SK-N-SH treated with all-trans-retinoic acid at 6 μM for 48 hours (cell line): ENCODE results near the gene UGT1A10.

ENCODE experiments used
- ATAC-seq: fragments of 200-7000 bp; cut with Tn5 transposase; 3 replicates; pipeline ENCODE4 v1.9.1; 2020; ENCODE audit warnings: mild to moderate bottlenecking, moderate library complexity
- ARNTL ChIP-seq: fragments of 450-650 bp; formaldehyde crosslinking; IDR thresholded peaks from 2 replicates; pipeline ENCODE4 v1.5.0; 2020; ENCODE audit warnings: low read depth, mild to moderate bottlenecking, moderate library complexity, borderline replicate concordance
- BACH2 ChIP-seq: fragments of 250-450 bp; sonication (Bioruptor Pico); IDR thresholded peaks from 2 replicates; pipeline ENCODE4 v1.9.0; 2021; ENCODE audit warnings: mild to moderate bottlenecking, borderline replicate concordance
- CREB5 ChIP-seq: fragments of 250-450 bp; sonication (Bioruptor Pico); IDR thresholded peaks from 2 replicates; pipeline ENCODE4 v1.5.1; 2020; ENCODE audit warnings: low read depth, mild to moderate bottlenecking, moderate library complexity
- CSDC2 ChIP-seq: fragments of 250-450 bp; sonication (Bioruptor Pico); IDR thresholded peaks from 2 replicates; pipeline ENCODE4 v1.5.0; 2020; ENCODE audit warnings: mild to moderate bottlenecking, moderate library complexity
- CSRNP3 ChIP-seq: fragments of 250-450 bp; sonication (Bioruptor Pico); IDR thresholded peaks from 2 replicates; pipeline ENCODE4 v1.5.1; 2021; ENCODE audit warnings: mild to moderate bottlenecking, moderate library complexity
- ESRRG ChIP-seq: fragments of 250-450 bp; sonication (Bioruptor Pico); IDR thresholded peaks from 2 replicates; pipeline ENCODE4 v1.6.1; 2021; ENCODE audit warnings: mild to moderate bottlenecking
- GLIS3 ChIP-seq: fragments of 250-450 bp; sonication (Bioruptor Pico); IDR thresholded peaks from 2 replicates; pipeline ENCODE4 v1.5.0; 2020; ENCODE audit warnings: mild to moderate bottlenecking, moderate library complexity
- ISL1 ChIP-seq: fragments of 250-450 bp; sonication (Bioruptor Pico); IDR thresholded peaks from 2 replicates; pipeline ENCODE4 v2.1.2; 2022; ENCODE audit warnings: mild to moderate bottlenecking, moderate library complexity
- OSR1 ChIP-seq: fragments of 250-450 bp; sonication (Bioruptor Pico); IDR thresholded peaks from 2 replicates; pipeline ENCODE4 v1.8.0; 2022; ENCODE audit warnings: moderate library complexity, mild to moderate bottlenecking, inconsistent platforms
- PATZ1 ChIP-seq: fragments of 250-450 bp; sonication (Bioruptor Pico); IDR thresholded peaks from 2 replicates; pipeline ENCODE4 v1.8.0; 2020; ENCODE audit warnings: mild to moderate bottlenecking, moderate library complexity, borderline replicate concordance
- POU6F1 ChIP-seq: fragments of 250-450 bp; sonication (Bioruptor Pico); IDR thresholded peaks from 2 replicates; pipeline ENCODE4 v1.8.0; 2021; ENCODE audit warnings: low read depth, mild to moderate bottlenecking, moderate library complexity, borderline replicate concordance
- PPARA ChIP-seq: fragments of 250-450 bp; sonication (Bioruptor Pico); IDR thresholded peaks from 2 replicates; pipeline ENCODE4 v1.5.0; 2020; ENCODE audit warnings: mild to moderate bottlenecking, borderline replicate concordance
- RARB ChIP-seq: fragments of 250-450 bp; sonication (Bioruptor Pico); IDR thresholded peaks from 2 replicates; pipeline ENCODE4 v1.8.0; 2021; ENCODE audit warnings: mild to moderate bottlenecking, moderate library complexity
- SNAI2 ChIP-seq: fragments of 250-450 bp; sonication (Bioruptor Pico); IDR thresholded peaks from 2 replicates; pipeline ENCODE4 v1.5.0; 2020; ENCODE audit warnings: mild to moderate bottlenecking, moderate library complexity
- TOX ChIP-seq: fragments of 250-450 bp; sonication (Bioruptor Pico); IDR thresholded peaks from 2 replicates; pipeline ENCODE4 v1.8.0; 2021; ENCODE audit warnings: mild to moderate bottlenecking, moderate library complexity, borderline replicate concordance
- TSHZ2 ChIP-seq: fragments of 250-450 bp; sonication (Bioruptor Pico); IDR thresholded peaks from 2 replicates; pipeline ENCODE4 v1.5.0; 2020; ENCODE audit warnings: mild to moderate bottlenecking, moderate library complexity
- ZC3H10 ChIP-seq: fragments of 250-450 bp; sonication (Bioruptor Pico); IDR thresholded peaks from 2 replicates; pipeline ENCODE4 v1.5.1; 2021; ENCODE audit warnings: mild to moderate bottlenecking, moderate library complexity
- ZFP3 ChIP-seq: fragments of 250-450 bp; sonication (Bioruptor Pico); IDR thresholded peaks from 2 replicates; pipeline ENCODE4 v1.5.0; 2020; ENCODE audit warnings: mild to moderate bottlenecking, moderate library complexity
- ZFP30 ChIP-seq: fragments of 450-650 bp; formaldehyde crosslinking; IDR thresholded peaks from 2 replicates; pipeline ENCODE4 v1.5.0; 2022; ENCODE audit warnings: mild to moderate bottlenecking, moderate library complexity
- ZNF565 ChIP-seq: fragments of 450-650 bp; formaldehyde crosslinking; conservative IDR thresholded peaks from 2 replicates; pipeline ENCODE4 v1.5.0; 2020; ENCODE audit warnings: low read depth, mild to moderate bottlenecking, moderate library complexity
- ZNF70 ChIP-seq: fragments of 450-650 bp; formaldehyde crosslinking; IDR thresholded peaks from 2 replicates; pipeline ENCODE4 v1.5.0; 2020; ENCODE audit warnings: mild to moderate bottlenecking, moderate library complexity
- ZNF8 ChIP-seq: fragments of 450-650 bp; formaldehyde crosslinking; IDR thresholded peaks from 2 replicates; pipeline ENCODE4 v1.5.0; 2020; ENCODE audit warnings: mild to moderate bottlenecking, moderate library complexity

UGT1A10 gene

GRCh38 chr2:233821196-233821595, 184.9 kb downstream of the UGT1A10 start:
- ATAC-seq, result no peak
- TF ChIP-seq ZNF70 (CRISPR knock-in tag) (no peak), GLIS3 (CRISPR knock-in tag) (no peak), ZFP30 (CRISPR knock-in tag) (no peak), ISL1 (no peak), TOX (no peak), ZFP3 (no peak), ESRRG (CRISPR knock-in tag) (no peak), CREB5 (CRISPR knock-in tag) (no peak), ARNTL (CRISPR knock-in tag) (no peak), ZC3H10 (CRISPR knock-in tag) (no peak), TSHZ2 (CRISPR knock-in tag) (no peak), CSRNP3 (no peak), PPARA (CRISPR knock-in tag) (no peak), ZNF565 (CRISPR knock-in tag) (no peak), POU6F1 (no peak), RARB (CRISPR knock-in tag) (no peak), SNAI2 (CRISPR knock-in tag) (no peak), BACH2 (CRISPR knock-in tag) (no peak)
- TF ChIP-seq, all 23 proteins: peak for 0

GRCh38 chr2:233821709-233822100, 185.5 kb downstream of the UGT1A10 start:
- no peak for ATAC-seq
- TF ChIP-seq CSDC2 (no peak), ZFP30 (CRISPR knock-in tag) (no peak), CREB5 (CRISPR knock-in tag) (no peak), TOX (no peak), PATZ1 (CRISPR knock-in tag) (no peak), POU6F1 (no peak), SNAI2 (CRISPR knock-in tag) (no peak), ZNF8 (CRISPR knock-in tag) (no peak), ISL1 (no peak), ZNF565 (CRISPR knock-in tag) (no peak), CSRNP3 (no peak), OSR1 (CRISPR knock-in tag) (no peak), RARB (CRISPR knock-in tag) (no peak), ZFP3 (no peak)
